Activated CD8-positive, alpha-beta T cell treated with anti-CD3 and anti-CD28 coated beads for 36 hours (primary cell): ENCODE results near the gene LRRC3. TPM values are rescaled to one million over a fixed set of nuclear protein-coding genes. Genes with fewer than 3 reads are reported as not detected.

Experiments used
- ATAC-seq: fragments of 200-7000 bp; cut with Tn5 transposase; one replicate; pipeline ENCODE4 v1.10.0; 2021; ENCODE audit warnings: mild to moderate bottlenecking, moderate library complexity
- CTCF ChIA-PET: fragments of 350-600 bp; sonication (Branson Sonifier 250); formaldehyde crosslinking; loops from one replicate; lab custom pipeline; 2021; ENCODE audit warnings: antibody characterized with exemption; lab: Charles Lee
- POLR2A ChIA-PET: fragments of 350-600 bp; sonication (Branson Sonifier 250); formaldehyde crosslinking; loops from one replicate; lab custom pipeline; 2021; ENCODE audit warnings: antibody characterized with exemption; lab: Charles Lee
- DNase-seq: peaks from one replicate; pipeline ENCODE4 v3.0.0-alpha.2; 2020
- H3K27ac Mint-ChIP-seq: one replicate; pipeline ENCODE4 v1.8.0; 2021; ENCODE audit warnings: mild to moderate bottlenecking, mixed read lengths
- H3K27me3 Mint-ChIP-seq: one replicate; pipeline ENCODE4 v1.8.0; 2021; ENCODE audit warnings: mixed read lengths
- H3K36me3 Mint-ChIP-seq: one replicate; pipeline ENCODE4 v1.8.0; 2021; ENCODE audit warnings: low read depth, mixed read lengths
- H3K4me1 Mint-ChIP-seq: one replicate; pipeline ENCODE4 v1.8.0; 2021; ENCODE audit warnings: low read depth, mixed read lengths
- H3K4me3 Mint-ChIP-seq: one replicate; pipeline ENCODE4 v1.8.0; 2021; ENCODE audit warnings: mild to moderate bottlenecking, moderate library complexity, mixed read lengths
- H3K9me3 Mint-ChIP-seq: one replicate; pipeline ENCODE4 v1.8.0; 2021; ENCODE audit warnings: mixed read lengths
- intact Hi-C: fragments of 100-400 bp; cut with micrococcal nuclease; formaldehyde crosslinking; loops from one replicate; pipeline ENCODE4 v1.10.0; 2022
- total RNA-seq, 2 experiments: library from RNA; stranded (reverse); gene quantifications; one replicate each; pipeline ENCODE4 v1.2.3, GENCODE V29; 2021
- TF ChIP-seq, protein P1 (sequence below): fragments of 200-600 bp; IDR thresholded peaks from one replicate; pipeline ENCODE4 v1.8.0; 2022; ENCODE audit warnings: antibody characterized with exemption, mild to moderate bottlenecking

LRRC3 gene
- total RNA-seq, 2 experiments from 2014 or later: 1.8 to 1.9 TPM

DNA sequence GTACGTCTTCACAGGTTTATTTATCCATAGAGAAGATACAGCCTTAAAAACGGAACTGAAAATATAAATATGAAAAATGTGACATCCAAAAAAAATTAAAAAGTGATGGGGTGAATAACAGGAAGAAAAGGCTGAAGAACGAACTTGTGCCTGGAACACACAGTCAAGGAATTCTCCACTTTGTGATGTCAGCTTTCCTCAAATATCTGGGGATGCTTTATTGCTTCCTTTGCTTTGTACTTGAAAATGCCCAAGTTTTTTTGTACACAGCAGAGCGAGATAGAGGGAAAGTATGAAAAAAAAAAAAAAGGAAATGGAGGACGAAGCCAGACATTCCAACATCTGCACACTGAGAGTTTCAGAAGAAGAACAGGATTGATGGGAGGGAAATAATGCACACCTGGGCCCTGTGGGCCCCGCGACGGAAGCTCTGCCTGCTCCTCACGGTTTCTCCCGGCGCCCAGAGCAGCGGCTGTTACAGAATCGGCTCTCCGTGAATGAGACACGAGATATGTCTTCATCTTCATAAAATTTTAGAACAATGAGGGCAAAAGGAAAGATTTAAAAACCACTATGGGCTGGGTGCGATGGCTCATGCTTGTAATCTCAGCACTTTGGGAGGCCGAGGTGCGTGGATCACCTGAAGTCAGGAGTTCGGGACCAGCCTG lies 10.0 kb upstream of the LRRC3 start:
- ChIA-PET CTCF (no interaction called here), POLR2A (no interaction called here)
- Mint-ChIP-seq H3K9me3 (no peaks in the 10 kb centered on the region), H3K4me1 (no peaks in the 10 kb centered on the region), H3K4me3 (no peak overlapping the region), H3K36me3 (no peaks in the 10 kb centered on the region), H3K27me3 (peaks cover 11% of the 10 kb centered on the region), H3K27ac (no peak overlapping the region)
- intact Hi-C loops: no loop called here
- ATAC-seq (no peak), DNase-seq (no peak)
- TF ChIP-seq, protein P1, sequence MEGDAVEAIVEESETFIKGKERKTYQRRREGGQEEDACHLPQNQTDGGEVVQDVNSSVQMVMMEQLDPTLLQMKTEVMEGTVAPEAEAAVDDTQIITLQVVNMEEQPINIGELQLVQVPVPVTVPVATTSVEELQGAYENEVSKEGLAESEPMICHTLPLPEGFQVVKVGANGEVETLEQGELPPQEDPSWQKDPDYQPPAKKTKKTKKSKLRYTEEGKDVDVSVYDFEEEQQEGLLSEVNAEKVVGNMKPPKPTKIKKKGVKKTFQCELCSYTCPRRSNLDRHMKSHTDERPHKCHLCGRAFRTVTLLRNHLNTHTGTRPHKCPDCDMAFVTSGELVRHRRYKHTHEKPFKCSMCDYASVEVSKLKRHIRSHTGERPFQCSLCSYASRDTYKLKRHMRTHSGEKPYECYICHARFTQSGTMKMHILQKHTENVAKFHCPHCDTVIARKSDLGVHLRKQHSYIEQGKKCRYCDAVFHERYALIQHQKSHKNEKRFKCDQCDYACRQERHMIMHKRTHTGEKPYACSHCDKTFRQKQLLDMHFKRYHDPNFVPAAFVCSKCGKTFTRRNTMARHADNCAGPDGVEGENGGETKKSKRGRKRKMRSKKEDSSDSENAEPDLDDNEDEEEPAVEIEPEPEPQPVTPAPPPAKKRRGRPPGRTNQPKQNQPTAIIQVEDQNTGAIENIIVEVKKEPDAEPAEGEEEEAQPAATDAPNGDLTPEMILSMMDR: no peak

DNA sequence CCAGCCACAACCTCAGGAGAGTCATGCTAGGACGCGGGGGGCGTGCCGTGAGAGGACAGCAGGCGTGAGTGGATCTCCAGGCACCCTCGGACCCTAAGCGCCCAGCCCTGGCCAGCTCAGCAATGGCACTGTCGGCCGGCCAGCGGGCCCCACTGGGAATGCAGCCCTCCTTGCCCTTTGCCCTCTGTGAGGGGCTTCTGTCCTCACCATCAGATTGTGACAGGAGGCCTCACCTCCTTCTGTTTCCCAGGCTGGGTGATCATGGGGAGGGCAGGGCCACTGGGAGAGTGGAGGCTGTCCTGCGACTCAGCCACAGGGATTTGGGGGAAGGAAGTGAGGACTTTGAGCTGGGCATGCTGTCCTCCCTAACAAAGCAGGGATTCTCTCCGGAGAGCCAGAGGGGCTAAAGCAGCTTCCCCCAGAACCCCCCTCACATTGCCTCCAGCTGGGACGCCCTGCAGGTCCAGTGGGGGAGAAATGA lies 6.6 kb upstream of the LRRC3 start:
- DNase-seq: no peak
- ChIA-PET POLR2A (no interaction called here), CTCF (no interaction called here)
- H3K4me1 Mint-ChIP-seq: no peaks in the 10 kb centered on the region
- intact Hi-C loops: no loop called here
- no peak for ATAC-seq
- no peaks in the 10 kb centered on the region for H3K9me3 Mint-ChIP-seq
- H3K27me3 Mint-ChIP-seq: peaks cover 14% of the 10 kb centered on the region
- TF ChIP-seq, protein P1: no peak
- no peaks in the 10 kb centered on the region for H3K36me3 Mint-ChIP-seq
- no peak overlapping the region for H3K4me3 Mint-ChIP-seq
- H3K27ac Mint-ChIP-seq: no peak overlapping the region

DNA sequence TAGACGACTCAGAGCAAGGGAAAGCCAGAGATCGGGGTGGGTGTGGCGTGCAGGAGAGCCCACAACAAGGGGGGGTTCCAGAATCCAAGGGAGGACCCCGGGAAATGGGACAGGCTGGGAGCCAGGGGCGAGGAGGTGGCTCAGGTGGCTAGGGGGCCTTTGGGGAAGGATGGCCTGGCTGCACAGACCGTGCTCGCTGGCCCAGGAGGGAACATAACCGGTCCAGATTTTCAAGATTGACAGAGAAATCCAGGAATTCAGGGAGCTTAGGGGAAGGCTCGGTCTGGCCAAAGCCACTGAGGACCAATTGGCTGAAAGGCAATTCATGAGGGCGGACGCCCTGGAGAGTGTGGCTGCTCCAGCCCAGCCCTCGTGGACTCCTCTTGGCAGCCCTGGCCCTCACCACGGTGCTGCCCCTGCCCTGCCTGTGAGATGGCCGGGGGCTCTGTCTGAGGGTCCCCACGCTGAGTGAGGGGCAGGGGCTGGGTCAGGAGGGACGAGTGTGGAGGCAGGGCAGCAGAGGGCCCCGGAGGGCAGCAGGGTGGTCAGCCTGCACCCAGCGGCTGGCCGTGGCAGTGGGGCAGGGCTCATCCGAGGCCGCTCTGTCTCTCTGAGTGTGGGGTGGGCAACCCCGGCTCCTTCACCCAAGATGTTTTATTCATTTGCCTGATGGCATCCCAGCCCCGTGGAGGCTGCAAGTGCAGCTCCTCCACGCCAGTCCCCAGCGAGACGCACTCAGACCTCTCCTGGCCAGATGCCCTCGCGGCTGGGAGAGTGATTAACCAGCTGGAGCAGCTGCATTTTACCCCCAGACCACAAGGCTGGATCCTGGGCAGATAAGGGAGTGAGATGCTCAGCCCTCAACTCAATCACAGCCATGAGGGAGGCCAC lies 5.6 kb upstream of the LRRC3 start:
- Mint-ChIP-seq H3K27me3 (peaks cover 14% of the 10 kb centered on the region), H3K9me3 (peaks cover 7% of the 10 kb centered on the region), H3K4me3 (no peak overlapping the region), H3K4me1 (no peaks in the 10 kb centered on the region), H3K27ac (no peak overlapping the region), H3K36me3 (no peaks in the 10 kb centered on the region)
- intact Hi-C loops: no loop called here
- ChIA-PET CTCF (no interaction called here), POLR2A (no interaction called here)
- DNase-seq (no peak), ATAC-seq (no peak)
- TF ChIP-seq, protein P1: no peak

DNA sequence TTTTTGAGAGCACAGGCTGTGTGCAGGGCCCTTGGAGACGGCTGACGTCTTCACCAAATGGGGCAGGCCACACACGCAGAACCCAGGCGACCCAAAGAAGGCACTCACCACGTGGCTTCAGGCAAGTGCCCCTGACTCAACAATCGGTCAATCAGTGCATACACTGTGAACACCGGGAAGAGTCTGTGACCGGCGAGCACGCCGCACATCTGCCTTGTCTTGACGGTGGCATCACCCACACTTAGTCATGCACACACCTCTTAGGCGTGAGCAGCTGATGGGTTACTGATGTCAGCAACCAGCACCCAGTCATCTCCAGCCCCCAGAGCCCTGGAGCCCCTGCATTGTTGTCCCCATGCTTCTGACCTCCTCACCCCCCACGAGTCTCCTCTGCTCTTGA lies 4.9 kb upstream of the LRRC3 start:
- H3K27ac Mint-ChIP-seq: no peak overlapping the region
- H3K36me3 Mint-ChIP-seq: no peaks in the 10 kb centered on the region
- ChIA-PET CTCF (no interaction called here), POLR2A (no interaction called here)
- intact Hi-C loops: no loop called here
- peaks cover 7% of the 10 kb centered on the region for H3K9me3 Mint-ChIP-seq
- H3K27me3 Mint-ChIP-seq: peaks cover 14% of the 10 kb centered on the region
- ATAC-seq: no peak
- H3K4me1 Mint-ChIP-seq: no peaks in the 10 kb centered on the region
- TF ChIP-seq, protein P1: no peak
- H3K4me3 Mint-ChIP-seq: no peak overlapping the region
- no peak for DNase-seq

DNA sequence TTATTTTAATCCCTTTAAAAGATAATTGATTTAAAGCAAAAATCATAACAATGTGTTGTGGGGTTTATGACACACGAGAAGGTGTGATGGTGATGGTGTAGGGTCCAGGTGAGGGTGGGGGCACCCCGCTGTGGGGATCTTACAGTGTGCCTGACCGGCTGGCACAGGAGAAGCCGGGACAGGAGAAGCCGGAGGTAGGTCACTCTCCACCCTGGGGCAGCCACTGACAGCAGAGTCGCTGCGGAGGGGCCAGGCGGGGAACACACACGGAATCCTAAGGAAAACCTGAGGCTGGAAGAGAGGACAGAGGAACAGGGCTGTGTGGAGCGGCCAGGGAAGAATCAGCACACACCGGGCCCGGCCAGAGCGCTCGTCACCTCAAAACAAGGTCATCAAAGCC lies 4.3 kb upstream of the LRRC3 start:
- Mint-ChIP-seq H3K4me3 (no peak overlapping the region), H3K4me1 (no peaks in the 10 kb centered on the region), H3K27ac (no peak overlapping the region), H3K27me3 (peaks cover 14% of the 10 kb centered on the region), H3K36me3 (no peaks in the 10 kb centered on the region), H3K9me3 (peaks cover 7% of the 10 kb centered on the region)
- TF ChIP-seq, protein P1: no peak
- POLR2A ChIA-PET: no interaction called here
- intact Hi-C loops: no loop called here
- DNase-seq (no peak), ATAC-seq (no peak)
- CTCF ChIA-PET: no interaction called here
